HG03432 (cell line): ENCODE results near the gene RYR2.
A peak's percentile ranks its signal among the peaks of the same experiment; 100 is the strongest.

Experiments used
- ATAC-seq: cut with Tn5 transposase; IDR thresholded peaks from one replicate; pipeline ENCODE4 v1.9.1; 2021; ENCODE audit warnings: mild to moderate bottlenecking, moderate library complexity; ENCODE audit not compliant: unreplicated experiment

The RYR2 gene

DNA sequence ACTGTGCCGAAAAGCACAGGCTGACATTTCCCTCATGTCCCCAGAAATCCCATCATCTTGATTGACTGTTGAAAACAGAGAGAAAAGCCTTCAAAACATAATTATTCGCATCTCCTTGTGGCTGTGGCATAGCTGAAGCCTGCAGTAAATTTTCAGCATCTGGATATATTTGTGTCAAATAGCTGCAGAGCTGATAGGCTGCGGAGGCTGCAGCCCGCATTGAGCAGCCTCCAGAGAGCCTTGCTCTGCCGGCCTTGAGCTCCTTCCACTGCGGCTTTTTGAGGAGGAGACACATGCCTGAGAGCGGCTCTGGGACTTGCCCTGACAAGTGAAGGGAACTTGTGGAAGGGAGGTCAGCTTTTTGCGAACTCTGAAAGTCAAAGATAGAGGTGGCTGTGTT is 144.7 kb downstream of the RYR2 start:
- ATAC-seq, result no peak

DNA sequence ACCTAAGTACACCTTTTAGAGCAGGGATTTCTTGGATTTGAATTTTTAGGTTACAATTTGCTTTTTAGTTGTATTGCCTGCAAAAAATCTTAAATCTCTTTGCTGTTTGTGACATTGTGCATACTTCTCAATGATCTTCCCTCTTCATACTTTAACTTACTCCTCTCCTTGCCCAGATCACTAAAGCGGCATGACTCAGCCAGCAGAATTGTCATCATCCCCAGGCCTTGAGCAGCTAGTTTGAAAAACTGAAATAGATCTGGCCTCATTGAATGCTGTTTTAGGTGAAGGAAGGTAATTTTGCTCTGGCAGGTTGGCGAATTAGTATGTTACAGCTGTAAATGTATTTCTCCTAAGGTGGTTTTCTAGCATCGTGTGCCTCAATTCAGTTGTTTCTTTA is 145.9 kb downstream of the RYR2 start:
- no peak for ATAC-seq

DNA sequence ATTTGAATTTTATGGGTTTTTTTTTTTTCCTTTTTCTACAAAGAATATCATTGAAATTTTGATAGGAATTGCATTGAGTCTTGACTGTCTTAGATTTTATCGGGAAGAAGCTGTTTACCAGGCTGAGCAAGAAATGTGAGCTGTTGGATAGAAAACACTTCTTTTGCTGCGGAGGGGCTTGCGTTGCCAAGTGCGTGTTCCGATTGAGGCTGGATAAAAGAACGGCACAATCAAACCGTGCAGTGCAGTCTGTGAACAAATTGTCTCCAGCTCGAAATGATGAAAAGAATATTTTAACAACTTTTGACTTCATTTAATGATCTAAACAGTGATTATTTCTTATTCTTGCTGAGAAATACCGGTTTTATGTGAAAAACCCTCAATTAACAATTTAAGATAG is 149.4 kb downstream of the RYR2 start:
- ATAC-seq, result no peak

DNA sequence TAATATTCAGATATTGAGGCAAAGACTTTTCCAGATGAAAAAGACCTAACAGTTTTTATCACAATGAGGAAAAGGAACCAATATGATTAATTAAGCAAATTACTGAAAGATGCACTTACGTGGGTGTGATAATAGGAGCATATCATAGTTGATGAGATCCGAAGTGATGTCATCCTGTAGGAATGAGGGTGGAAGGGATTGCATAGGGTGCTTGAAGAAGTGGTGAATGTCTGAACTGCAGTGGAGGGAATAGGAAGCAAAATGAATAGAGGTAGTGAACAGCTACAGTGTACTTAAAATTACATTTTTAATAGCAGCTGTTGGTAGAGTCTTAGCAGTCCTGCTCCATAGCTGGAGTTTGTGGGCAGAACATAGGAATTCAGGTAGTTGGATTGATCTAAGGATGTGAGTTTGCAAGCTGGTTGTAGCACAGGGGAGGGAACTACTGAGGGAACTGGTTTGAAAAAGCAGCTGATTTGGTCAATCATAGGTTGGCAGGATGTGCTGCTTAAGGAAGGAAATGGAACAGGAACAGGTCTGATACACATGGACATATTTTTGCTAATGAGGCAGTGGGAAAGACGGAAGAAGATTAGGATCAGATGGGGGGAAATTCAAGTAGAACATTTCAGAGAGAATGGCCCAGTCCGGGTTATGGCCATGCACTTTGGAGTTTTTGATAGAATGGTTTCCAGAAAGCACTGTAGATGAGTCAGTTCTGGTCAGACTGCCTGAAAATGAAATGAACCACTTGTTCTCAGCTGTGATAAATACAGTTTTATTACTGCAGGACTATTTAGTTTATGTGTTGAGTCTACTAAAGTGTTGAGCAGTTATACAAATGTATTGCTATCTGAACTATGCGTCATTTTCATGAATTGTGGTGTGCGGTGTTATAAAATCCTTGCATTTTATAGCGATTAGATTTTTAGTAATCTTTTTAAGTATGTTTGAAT is 155.8 kb downstream of the RYR2 start:
- ATAC-seq, result no peak

DNA sequence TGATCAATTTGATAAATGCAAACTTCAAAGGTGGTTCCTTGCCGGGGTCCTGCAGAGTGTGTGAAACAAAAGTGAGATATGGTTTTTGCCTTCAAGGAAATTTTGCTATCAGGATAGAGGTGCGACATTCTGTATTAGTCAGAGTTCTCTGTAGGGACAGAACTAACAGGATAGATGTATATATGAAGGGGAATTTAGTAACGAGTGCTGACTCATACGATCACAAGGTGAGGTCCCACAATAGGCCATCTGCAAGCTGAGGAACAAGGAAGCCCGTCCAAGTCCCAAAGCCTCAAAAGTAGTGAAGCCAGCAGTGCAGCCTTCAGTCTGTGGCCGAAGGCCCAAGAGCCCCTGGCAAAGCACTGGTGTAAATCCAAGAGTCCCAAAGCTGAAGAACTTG is 157.0 kb downstream of the RYR2 start:
- ATAC-seq, result peak; percentile 44

DNA sequence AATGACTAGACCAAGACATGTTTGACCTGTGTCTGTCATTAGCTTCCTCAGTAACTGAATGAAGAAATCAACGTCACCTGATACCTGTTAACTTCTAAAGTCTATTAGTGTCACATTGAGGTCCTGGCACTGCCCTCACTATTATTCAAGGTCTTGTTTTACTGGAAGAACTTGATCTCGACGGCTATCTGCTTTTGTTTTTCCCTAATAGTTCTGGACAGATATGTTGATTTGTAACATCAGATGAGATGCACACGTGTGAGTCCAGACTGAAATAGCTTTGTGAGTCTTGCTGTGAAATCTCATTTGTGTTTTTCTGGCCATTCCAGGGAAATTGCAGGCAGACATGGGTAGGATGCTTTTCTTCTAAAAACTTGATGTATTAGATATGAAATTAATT is 159.2 kb downstream of the RYR2 start:
- ATAC-seq, result no peak

DNA sequence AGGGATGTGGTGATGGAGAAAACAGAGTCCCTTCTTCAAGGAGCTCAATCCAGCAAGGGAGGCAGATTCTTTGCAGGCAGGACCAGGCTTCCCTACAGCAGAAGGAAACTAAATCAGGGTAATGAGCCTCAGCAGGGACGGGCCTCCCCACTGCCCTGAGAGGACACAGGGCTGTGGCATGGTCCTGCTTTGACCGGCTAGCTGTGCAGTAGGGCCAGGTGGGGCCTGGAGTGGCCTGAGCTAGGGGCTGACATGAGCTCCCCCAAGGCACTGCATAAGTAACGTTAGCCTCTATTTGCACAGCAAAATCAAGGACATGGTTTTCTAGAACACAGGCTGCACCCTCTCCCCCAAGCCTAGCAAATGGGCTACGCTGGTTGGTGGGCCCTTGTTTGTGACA is 162.9 kb downstream of the RYR2 start:
- ATAC-seq, result no peak

DNA sequence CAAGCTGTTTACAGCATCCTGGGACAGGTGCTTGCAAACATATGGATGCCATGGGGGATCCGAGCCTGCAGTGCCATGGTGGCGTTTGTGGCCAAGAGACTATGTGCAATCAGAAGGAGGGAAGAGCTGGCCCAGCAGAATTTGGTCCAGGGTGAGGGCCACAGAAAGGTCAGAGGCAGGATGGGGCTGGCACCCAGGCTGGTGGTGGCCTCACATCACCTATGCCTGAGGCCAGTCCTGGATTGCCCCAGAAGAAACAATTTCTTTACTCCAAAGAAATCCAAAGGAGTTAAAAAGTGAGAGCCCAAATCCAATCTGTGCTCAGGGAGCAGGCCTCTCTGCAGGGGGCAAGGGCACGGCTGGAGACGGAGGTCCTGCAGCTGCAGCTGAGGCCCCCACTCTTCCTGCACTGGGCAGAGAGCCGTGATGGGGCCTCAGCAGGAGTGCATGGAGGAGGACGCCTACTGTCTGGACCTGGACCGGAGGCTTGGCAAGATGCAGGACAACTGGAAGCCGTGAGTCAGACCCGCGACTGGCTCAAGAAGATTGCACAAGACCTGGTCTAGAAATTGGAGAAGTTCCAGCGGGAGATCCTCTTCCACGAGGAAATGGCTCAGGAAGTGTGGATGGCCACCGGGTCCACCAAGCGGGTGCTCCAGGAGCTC is 163.5 kb downstream of the RYR2 start:
- no peak for ATAC-seq

DNA sequence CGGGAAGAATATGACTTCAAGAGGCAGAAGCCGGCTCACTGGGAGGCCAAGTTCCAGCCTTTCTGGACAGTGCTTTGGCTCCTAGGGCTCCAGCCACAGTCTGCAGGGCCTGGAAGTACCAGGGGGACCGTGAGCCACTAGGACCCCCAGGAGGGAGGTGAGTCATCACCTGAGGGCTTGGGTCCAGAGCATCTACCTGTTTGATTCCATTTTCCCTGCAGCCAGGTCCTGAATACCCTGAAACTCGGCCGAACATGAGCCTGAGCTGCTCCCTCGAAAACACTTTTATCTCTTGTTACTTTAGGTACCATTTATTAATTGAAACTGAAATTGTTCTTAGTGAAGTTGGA is 164.1 kb downstream of the RYR2 start:
- no peak for ATAC-seq

DNA sequence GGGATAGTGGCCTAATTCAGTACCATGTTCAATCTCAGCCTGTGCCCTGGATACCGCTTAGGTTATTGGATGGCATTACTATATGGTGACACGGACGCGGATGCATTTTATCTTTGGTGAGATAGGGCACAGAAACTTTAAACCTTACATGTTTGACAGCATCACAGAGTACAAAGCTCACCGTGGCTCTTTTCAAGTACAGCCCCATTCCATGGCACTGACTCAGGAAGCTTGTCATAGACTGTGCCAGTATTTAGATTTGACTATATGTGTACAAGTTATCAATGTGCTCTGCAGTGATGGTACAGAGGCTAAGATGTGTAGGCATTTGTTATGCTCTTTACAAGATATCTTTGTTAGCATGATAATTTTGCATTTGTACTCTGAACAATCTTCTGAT is 169.0 kb downstream of the RYR2 start:
- no peak for ATAC-seq

DNA sequence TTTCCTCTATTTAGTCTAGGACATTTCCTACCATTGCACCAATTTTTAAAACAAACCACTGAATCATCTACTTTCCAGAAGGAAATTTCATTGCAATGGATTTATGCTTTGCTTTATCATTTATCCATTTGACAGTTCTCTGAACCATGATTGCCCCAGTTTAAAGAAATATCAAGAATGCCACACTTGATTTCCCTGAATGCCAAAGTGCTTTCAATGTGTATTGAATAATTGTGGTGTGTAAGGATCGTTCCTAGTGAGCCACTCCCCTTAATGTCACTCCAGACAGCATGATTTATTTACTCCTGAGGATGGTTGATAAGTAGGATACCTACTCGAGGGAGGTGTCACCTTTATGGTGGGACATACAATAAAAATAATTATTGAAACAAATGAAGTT is 169.6 kb downstream of the RYR2 start:
- ATAC-seq, result no peak

DNA sequence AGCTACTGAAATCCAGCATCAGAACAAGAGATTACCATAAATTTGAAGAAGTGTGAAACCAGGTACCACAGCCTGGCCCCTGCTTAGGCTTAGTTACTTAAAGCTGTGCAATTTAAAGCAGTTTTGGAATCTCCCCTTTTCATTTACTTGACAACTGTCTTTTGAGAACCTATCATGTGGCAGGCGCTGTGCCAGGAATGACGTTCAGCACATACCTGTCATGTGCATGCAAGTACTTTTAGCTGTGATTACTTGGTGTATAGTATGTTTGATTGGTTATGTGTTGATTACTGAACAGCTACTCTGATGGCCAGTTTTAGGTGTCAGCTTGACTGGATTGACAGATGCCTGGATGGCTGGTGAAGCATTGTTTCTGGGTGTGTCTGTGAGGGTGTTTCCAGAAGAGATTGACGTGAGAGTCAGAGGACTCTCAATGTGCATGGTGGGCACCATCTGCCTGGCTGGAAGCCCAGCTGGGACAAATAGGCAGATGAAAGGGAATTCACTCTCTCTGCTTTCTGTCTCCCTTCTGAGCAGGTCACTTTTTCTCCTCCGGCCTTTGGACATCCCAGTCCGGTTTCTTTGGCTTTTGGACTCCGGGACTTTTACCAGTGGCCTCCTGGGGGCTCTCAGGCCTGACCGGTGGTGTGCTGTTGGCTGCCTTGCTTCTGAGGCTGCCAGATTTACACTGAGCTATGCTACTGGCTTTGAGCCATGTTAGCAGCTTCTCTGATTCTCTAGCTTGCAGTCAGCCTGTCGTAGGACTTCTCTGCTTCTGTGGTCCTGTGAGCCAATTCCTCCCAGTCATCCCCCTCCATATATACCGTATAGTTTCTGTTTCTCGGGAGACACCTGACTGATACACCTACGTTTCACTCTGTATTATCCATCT is 178.0 kb downstream of the RYR2 start:
- no peak for ATAC-seq

DNA sequence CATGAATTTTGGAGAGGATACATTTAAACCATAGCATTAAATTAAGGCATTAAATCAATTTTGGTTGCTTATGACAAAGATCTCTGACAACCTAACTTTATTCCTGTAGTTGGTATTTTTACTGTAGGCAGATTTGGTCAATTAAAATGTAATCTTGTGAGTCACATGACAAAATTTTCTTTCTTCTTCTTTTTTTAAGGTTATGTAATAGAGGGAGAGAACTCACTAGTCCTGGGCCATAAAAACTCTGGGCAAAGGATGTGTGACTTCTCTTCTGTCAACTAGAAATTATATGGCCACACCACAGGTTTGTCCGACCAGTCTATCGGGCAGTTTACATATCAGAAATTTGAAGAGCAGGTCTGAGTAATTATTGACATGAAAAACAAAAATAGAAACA is 181.4 kb downstream of the RYR2 start:
- no peak for ATAC-seq

DNA sequence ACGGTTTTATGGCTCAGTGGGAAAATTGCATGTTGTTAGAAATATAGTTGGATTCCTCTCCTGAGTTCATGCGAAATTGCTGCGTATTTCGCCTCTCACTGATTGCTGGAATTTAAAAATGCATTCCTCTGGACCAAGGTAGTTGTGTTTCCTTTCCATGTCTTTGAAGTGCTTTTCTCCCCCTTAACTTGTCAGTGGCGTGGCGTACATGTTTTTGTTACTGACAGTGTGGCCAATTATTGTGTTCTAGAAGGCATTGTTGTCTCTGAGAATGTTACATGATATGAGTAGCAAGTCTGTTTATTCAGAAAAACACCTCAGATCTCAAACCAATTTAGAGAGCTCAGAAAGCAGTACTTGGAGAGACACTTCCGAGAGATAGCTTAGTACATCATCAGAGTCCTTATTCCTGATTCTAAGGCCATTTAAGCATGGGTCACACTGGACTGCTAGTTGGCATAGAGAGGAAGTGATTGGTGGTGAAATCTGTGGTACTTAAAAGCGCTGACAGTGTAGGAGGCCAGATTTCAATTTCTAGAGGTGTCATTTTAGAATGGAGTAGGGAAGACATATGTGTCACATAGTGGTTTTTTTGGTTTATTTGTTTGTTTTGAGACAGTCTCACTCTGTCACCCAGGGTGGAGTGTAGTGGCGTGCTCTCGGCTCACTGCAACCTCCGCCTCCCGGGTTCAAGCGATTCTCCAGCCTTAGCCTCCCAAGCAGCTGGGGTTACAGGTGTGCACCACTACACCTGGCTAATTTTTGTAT is 184.4 kb downstream of the RYR2 start:
- no peak for ATAC-seq

DNA sequence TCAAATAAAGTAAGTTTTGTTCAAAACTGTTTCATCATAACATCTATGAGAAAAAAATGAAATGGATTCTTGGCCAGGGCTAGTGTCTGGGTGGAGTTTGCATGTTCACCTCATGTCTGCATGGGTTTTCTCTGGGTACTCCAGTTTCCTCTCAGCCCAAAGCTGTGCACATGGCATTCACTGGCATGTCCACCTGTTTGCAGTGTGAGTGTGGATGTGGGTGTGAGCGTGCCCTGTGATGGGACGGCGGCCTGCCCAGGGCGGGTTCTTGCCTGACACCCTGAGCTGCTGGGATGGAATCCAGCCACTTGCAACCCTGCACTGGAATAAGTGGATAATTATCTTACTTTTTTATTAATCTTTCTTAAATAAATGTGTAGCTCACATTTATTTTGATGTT is 185.5 kb downstream of the RYR2 start:
- no peak for ATAC-seq

DNA sequence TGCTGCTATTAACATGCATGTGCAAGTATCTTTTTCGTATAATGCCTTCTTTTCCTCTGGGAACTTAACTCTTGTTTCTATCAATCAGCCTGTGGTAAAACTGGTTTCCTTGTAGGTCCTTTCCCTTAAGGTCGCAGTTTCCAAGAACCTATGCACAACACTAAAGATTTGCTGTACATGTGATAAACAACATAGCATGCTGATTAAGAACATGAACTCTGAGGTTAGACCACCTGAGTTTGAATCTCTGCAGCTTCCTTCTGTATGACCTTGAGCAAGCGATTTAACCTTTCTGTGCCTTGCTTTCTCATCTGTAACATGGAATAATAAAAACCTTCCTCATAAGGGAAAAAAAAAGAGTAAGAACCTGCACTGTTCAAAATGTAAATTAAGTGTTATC is 186.4 kb downstream of the RYR2 start:
- no peak for ATAC-seq

DNA sequence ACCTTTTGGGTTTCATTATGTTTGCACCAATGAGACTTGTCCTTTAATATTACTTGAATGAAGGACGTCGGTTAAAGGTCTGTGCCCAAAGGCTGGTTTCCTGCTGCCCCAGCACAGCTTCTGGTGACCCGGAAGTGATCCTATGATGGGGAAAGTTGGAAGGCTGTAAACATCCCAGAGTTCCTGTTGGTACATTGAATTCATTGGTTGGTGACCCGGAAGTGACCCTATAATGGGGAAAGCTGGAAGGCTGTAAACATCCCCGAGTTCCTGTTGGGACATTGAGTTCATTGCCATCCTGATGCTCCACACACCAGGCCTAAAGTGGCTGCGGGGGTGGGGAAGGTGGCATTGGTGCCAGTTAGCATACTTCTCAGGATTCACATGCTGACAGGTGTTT is 187.3 kb downstream of the RYR2 start:
- ATAC-seq, result no peak

DNA sequence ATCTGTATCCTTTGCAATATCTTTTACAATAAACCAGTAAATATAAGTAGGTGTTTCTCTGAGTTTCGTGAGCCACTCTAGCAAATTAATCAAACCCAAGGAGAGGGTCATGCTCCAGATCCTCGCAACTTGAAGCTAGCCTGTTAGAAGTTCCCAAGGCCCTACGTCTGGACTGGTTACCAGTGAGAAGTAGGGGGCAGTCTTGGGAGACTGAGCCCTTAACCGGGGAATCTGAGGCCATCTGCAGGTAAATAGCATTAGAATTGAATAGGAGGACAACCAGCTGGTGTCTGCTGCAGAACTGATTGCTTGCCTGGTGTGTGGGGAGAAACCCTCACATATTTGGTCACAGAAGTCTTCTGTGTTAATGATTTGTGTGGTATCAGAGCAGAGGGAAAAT is 190.5 kb downstream of the RYR2 start:
- no peak for ATAC-seq

DNA sequence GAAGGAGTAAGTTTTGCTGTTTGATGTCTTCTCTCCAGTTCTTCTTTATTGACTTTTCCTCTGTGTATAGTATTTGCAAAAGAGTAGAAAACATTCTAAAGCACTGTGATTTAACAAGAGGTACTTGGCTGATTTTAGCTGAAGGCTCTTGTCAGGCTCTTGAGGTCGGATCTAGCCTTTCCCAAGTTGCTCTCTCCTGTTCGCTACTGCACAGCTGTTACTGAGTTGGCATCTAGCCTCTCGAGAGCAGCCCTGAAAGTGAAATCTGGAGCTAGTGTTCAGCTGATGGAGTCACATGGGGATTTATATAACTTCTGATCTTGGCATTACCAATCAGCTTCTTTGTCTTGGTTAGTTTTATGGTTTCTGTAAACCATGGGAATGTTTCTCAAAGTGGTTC is 193.1 kb downstream of the RYR2 start:
- no peak for ATAC-seq

DNA sequence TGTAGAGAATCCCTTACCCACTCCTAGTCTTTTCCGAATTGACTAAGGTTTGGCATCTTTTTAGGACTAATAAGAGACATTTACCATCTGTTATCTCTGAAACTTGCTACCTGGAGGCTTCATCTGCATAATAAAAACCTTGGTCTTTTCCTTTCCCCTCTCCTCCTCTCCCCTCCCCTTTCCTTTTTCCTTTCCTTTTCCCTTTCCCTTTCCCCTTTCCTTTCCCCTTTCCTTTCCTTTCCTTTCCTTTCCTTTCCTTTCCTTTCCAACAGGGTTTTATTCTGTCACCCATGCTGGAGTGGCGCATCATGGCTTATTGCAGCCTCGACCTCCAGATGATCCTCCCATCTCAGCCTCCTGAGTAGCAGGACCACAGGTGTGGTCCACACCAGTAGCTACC is 195.7 kb downstream of the RYR2 start:
- ATAC-seq, result no peak

DNA sequence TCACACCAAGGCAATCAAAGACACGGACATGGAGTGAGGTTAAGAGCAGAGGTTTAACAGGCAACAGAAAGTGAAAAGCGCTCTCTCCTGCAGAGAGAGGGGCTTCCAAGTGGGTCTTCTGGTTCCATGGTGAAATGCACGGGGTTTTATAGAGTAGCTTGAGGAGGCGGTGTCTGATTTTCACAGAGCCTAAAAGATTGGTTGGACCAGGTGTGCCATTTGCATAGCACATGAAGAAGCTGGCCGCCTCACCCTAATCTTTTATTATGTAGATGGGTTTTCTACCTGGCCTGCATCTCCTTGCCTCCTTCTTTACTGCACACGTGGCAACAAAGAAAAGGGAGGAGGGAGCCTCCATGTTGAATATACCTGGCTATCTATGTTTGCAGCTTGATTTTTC is 197.3 kb downstream of the RYR2 start:
- ATAC-seq, result no peak
